K562 (cell line): ENCODE results near the gene ZNF627. TPM values are rescaled to one million over a fixed set of nuclear protein-coding genes. Genes with fewer than 3 reads are reported as not detected.
A peak's percentile ranks its signal among the peaks of the same experiment; 100 is the strongest.

Experiments
- ATAC-seq: fragments of 200-7000 bp; cut with Tn5 transposase; 3 replicates; pipeline ENCODE4 v1.9.1; 2020; ENCODE audit warnings: moderate library complexity
- BruUV-seq: library from RNA; stranded (reverse); fragments of 400-500 nt; replicated peaks from 2 replicates; lab custom pipeline; 2021; lab: Mats Ljungman, UMichigan
- CTCF ChIA-PET: fragments of 300-600 bp; formaldehyde crosslinking; extraction: SDS; loops from one replicate; lab custom pipeline; 2021; ENCODE audit warnings: low intra/inter-chr PET ratio; lab: Yijun Ruan, JAX
- POLR2A ChIA-PET: fragments of 300-600, 350-650 bp; sonication (Branson Sonifier 250); formaldehyde crosslinking; extraction: SDS; loops from one replicate; lab custom pipeline; 2021; ENCODE audit warnings: antibody characterized with exemption, inconsistent platforms; lab: Yijun Ruan, JAX
- DNase-seq, 4 experiments: peaks; one replicate each; pipeline versions ENCODE4 v3.0.0 to v3.0.0-alpha.2; 2011 to 2018; ENCODE audit warnings: low spot score in 3 of 4, mixed read lengths in 3 of 4; ENCODE audit errors: extremely low read depth in 1 of 4
- FAIRE-seq: peaks from 2 replicates; lab custom pipeline; 2011; peaks lifted over from hg19 to GRCh38; lab: Jason Lieb, UNC
- H2AFZ ChIP-seq: 2 replicates; pipeline ENCODE4 v1.6.0; 2011; ENCODE audit warnings: low read depth, low read length, control low read depth, inconsistent platforms
- H3K27ac ChIP-seq: fragments of 200-600 bp; 3 replicates; pipeline ENCODE4 v1.8.0; 2011; ENCODE audit warnings: low read depth, mild to moderate bottlenecking, control low read depth, inconsistent platforms, low read length, moderate library complexity, mixed read lengths; ENCODE audit errors: extremely low read depth
- H3K27me3 ChIP-seq, 2 experiments: fragments of 300-600 bp in 1 of 2; 2 replicates in 1 of 2; 3 replicates in 1 of 2; pipeline versions ENCODE4 v1.6.0 to v1.8.0; 2011; ENCODE audit warnings: inconsistent platforms in 2 of 2, low read length in 2 of 2, mild to moderate bottlenecking in 1 of 2, mixed read lengths in 1 of 2, moderate library complexity in 1 of 2; ENCODE audit not compliant: control insufficient read depth in 2 of 2, insufficient read depth in 2 of 2
- H3K36me3 ChIP-seq: fragments of 300-600 bp; 3 replicates; pipeline ENCODE4 v1.8.0; 2011; ENCODE audit warnings: mild to moderate bottlenecking, low read length, inconsistent platforms; ENCODE audit not compliant: control insufficient read depth, insufficient read depth
- H3K4me1 ChIP-seq, 2 experiments: fragments of 200-600 bp in 1 of 2; replicated peaks in 1 of 2; 2 replicates in 1 of 2; 3 replicates in 1 of 2; pipeline versions ENCODE4 v1.5.1 to v1.8.0; 2011; ENCODE audit warnings: inconsistent platforms in 2 of 2, low read length in 2 of 2, mild to moderate bottlenecking in 1 of 2, mixed read lengths in 1 of 2, moderate library complexity in 1 of 2; ENCODE audit not compliant: control insufficient read depth in 2 of 2, insufficient read depth in 2 of 2
- H3K4me2 ChIP-seq: 2 replicates; pipeline ENCODE4 v1.6.1; 2011; ENCODE audit warnings: low read length, control low read depth, inconsistent platforms, mixed read lengths; ENCODE audit not compliant: insufficient read depth
- H3K4me3 ChIP-seq: fragments of 200-600 bp; sonication (generic), shearing (Covaris generic); 2 replicates; pipeline ENCODE4 v1.5.1; 2016; ENCODE audit warnings: control low read depth, inconsistent platforms
- H3K79me2 ChIP-seq: fragments of 200-600 bp; 3 replicates; pipeline ENCODE4 v1.8.0; 2011; ENCODE audit warnings: low read length, inconsistent platforms; ENCODE audit not compliant: control insufficient read depth, insufficient read depth
- H3K9ac ChIP-seq, 2 experiments: 2 replicates each; pipeline versions ENCODE4 v1.6.0 to v1.6.1; 2011; ENCODE audit warnings: low read depth in 2 of 2, low read length in 2 of 2, control low read depth in 1 of 2, inconsistent platforms in 1 of 2, mild to moderate bottlenecking in 1 of 2, mixed read lengths in 1 of 2; ENCODE audit not compliant: insufficient read depth in 1 of 2
- H3K9me1 ChIP-seq: one replicate; pipeline ENCODE4 v1.6.0; 2011; ENCODE audit warnings: inconsistent platforms, mild to moderate bottlenecking, low read length, moderate library complexity; ENCODE audit not compliant: control insufficient read depth, insufficient read depth
- H3K9me3 ChIP-seq: replicated peaks from 2 replicates; pipeline ENCODE4 v1.5.1; 2011; ENCODE audit warnings: low read depth, low read length, inconsistent platforms; ENCODE audit not compliant: control insufficient read depth, insufficient read depth
- H4K20me1 ChIP-seq: replicated peaks from 2 replicates; pipeline ENCODE4 v1.6.1; 2011; ENCODE audit warnings: low read length, inconsistent platforms, mixed read lengths; ENCODE audit not compliant: control insufficient read depth, insufficient read depth
- EWSR1 ChIP-seq: fragments of 450-650 bp; IDR thresholded peaks from 2 replicates; pipeline ENCODE4 v1.6.1; 2018; ENCODE audit warnings: borderline replicate concordance, mild to moderate bottlenecking, low read depth, moderate library complexity; ENCODE audit not compliant: partially characterized antibody
- JUN ChIP-seq, 2 experiments: sonication (generic) in 1 of 2; formaldehyde crosslinking in 1 of 2; IDR thresholded peaks; 2 replicates each; pipeline versions ENCODE4 v1.6.1 to v1.8.0; 2012 to 2022; ENCODE audit warnings: borderline replicate concordance in 2 of 2, mild to moderate bottlenecking in 2 of 2, improper control_type of control experiment in 1 of 2, low read depth in 1 of 2, low read length in 1 of 2, missing genetic modification reagents in 1 of 2
- MLX ChIP-seq, 2 experiments: fragments of 450-650 bp in 1 of 2; sonication (generic) in 1 of 2; formaldehyde crosslinking; conservative IDR thresholded peaks; 2 replicates each; pipeline versions ENCODE4 v1.4.0 to v1.8.1; 2020 to 2022; ENCODE audit warnings: mild to moderate bottlenecking in 1 of 2, missing genetic modification reagents in 1 of 2
- POLR2G ChIP-seq: fragments of 200-400 bp; formaldehyde crosslinking; IDR thresholded peaks from 2 replicates; pipeline ENCODE4 v1.6.1; 2017; ENCODE audit warnings: low read depth, mild to moderate bottlenecking, antibody characterized with exemption, low read length, moderate library complexity
- SNRNP70 ChIP-seq: fragments of 200-400 bp; formaldehyde crosslinking; optimal IDR thresholded peaks from 2 replicates; pipeline ENCODE3; 2017; ENCODE audit warnings: low read depth, low read length
- TFAP4 ChIP-seq: sonication (generic); formaldehyde crosslinking; IDR thresholded peaks from 2 replicates; pipeline ENCODE4 v1.8.0; 2022; ENCODE audit warnings: missing genetic modification reagents, mild to moderate bottlenecking, moderate library complexity, borderline replicate concordance
- WGBS: fragments of 100-300 bp; shearing (Covaris generic); methylation state at CpG from one replicate; pipeline ENCODE4 v1.1.6; 2016; ENCODE audit warnings: low coverage, mixed read lengths; ENCODE audit not compliant: insufficient coverage; ENCODE audit errors: missing lambda C conversion rate; 5-methylcytosine and 5-hydroxymethylcytosine counted together
- in situ Hi-C: fragments of 300-500 bp; cut with MboI; formaldehyde crosslinking; loops from 4 replicates; pipeline ENCODE4 v1.15.0; 2018; ENCODE audit warnings: inconsistent platforms, mixed read lengths
- intact Hi-C: fragments of 100-400 bp; cut with micrococcal nuclease; formaldehyde crosslinking; loops from 2 replicates; pipeline ENCODE4 v1.14.2; 2022
- polyA plus RNA-seq, 8 experiments: library from polyadenylated mRNA; depleted of rRNA in 4 of 8; stranded (reverse) in 5 of 8; unstranded in 3 of 8; fragments of >200 nt; fragmentation: Nextera tagmentation in 2 of 8; fragmentation: Illumina TruSeq in 1 of 8; extraction: Ambion mirVana in 2 of 8; extraction: Trizol in 1 of 8; gene quantifications; 2 replicates each; pipeline versions ENCODE4 v1.2.1 to v1.2.3, GENCODE V29; 2011 to 2014; ENCODE audit warnings: inconsistent platforms in 1 of 8, missing spikeins in 1 of 8
- total RNA-seq, 7 experiments: library from RNA; depleted of rRNA in 6 of 7; stranded (reverse); fragments of >200 nt in 6 of 7; fragmentation: Illumina TruSeq in 2 of 7; extraction: Trizol in 2 of 7; gene quantifications; 2 replicates each; pipeline versions ENCODE4 v1.2.1 to v1.2.3, GENCODE V29; 2011 to 2021; ENCODE audit warnings: low replicate concordance in 1 of 7
- TF ChIP-seq, protein P1 (sequence below): fragments of 250-450 bp; sonication (Bioruptor Pico); IDR thresholded peaks from 2 replicates; pipeline ENCODE4 v1.9.0; 2021; ENCODE audit warnings: mild to moderate bottlenecking

ZNF627 gene
- total and polyA plus RNA-seq, 9 of the 15 experiments (the other 6 are each of a cell fraction or from before 2014, with no cell fraction given), result 6.4 to 19.9 (median 10.6) TPM

- Histone ChIP-seq H3K4me3 (no peak overlapping the region), H3K9ac (peak overlapping the region in 1 of 2 experiments; percentile 79; a peak in 1 of 4 replicates), H2AFZ (peak overlapping the region; percentile 51; the same call in 1 of the 2 replicates), H3K36me3 (no peaks in the 10 kb centered on the region), H3K79me2 (no peaks in the 10 kb centered on the region), H3K27ac (no peak overlapping the region)
- FAIRE-seq (no peak), DNase-seq (no peak)
- CTCF ChIA-PET, result no interaction called here
- TF ChIP-seq TFAP4 (CRISPR knock-in tag) (peak; percentile 62; the same call in 1 of the 2 replicates), EWSR1 (no peak), SNRNP70 (no peak), JUN (IDR thresholded peaks at IDR 0.05; ENCODE audit: borderline replicate concordance, low read depth, low read length) (no peak), JUN (CRISPR knock-in tag; IDR thresholded peaks at IDR 0.05; ENCODE audit: borderline replicate concordance) (no peak), MLX (CRISPR knock-in tag; conservative IDR thresholded peaks at IDR 0.05) (no peak), POLR2G (0 out of 2 replicates have a peak, but pooled peaks have one; percentile 20)
- TF ChIP-seq, protein P1, sequence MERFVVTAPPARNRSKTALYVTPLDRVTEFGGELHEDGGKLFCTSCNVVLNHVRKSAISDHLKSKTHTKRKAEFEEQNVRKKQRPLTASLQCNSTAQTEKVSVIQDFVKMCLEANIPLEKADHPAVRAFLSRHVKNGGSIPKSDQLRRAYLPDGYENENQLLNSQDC (CRISPR knock-in tag), result no peak
- TF ChIP-seq, all 486 proteins: peak for 2
- no peaks in the 10 kb centered on the region for H3K27me3 ChIP-seq
- peak; percentile 6; the same call in 2 of the 3 replicates for ATAC-seq
- WGBS, result 82% methylated on average over 15 of the region's 15 CpGs
- BruUV-seq, result no TSS peak
- H3K9me3 ChIP-seq, result no peaks in the 10 kb centered on the region
- intact Hi-C loops (no loop called here), in situ Hi-C loops (no loop called here)
- H3K9me1 ChIP-seq, result no peaks in the 10 kb centered on the region
- no peaks in the 10 kb centered on the region for H4K20me1 ChIP-seq
- no peak overlapping the region for H3K4me2 ChIP-seq
- POLR2A ChIA-PET, result interaction anchor here (0.6 kb wide), 1 partner anchor 17 kb away, joined by 4 read pairs; no protein-coding TSS in a partner anchor
- H3K4me1 ChIP-seq, result peaks cover 34 to 54% of the 10 kb centered on the region in 2 experiments
These were observed 21.1 kb upstream of the ZNF627 start for GRCh38 chr19:11576227-11576626.
